GM15510 (cell line): ENCODE measurements around the gene TSTD1.

Experiments used
- POLR2A ChIP-seq: IDR thresholded peaks from 3 replicates; pipeline ENCODE4 v1.6.1; 2011; ENCODE audit warnings: borderline replicate concordance; ENCODE audit not compliant: insufficient read length; ENCODE audit errors: extremely low read depth

The TSTD1 gene

DNA sequence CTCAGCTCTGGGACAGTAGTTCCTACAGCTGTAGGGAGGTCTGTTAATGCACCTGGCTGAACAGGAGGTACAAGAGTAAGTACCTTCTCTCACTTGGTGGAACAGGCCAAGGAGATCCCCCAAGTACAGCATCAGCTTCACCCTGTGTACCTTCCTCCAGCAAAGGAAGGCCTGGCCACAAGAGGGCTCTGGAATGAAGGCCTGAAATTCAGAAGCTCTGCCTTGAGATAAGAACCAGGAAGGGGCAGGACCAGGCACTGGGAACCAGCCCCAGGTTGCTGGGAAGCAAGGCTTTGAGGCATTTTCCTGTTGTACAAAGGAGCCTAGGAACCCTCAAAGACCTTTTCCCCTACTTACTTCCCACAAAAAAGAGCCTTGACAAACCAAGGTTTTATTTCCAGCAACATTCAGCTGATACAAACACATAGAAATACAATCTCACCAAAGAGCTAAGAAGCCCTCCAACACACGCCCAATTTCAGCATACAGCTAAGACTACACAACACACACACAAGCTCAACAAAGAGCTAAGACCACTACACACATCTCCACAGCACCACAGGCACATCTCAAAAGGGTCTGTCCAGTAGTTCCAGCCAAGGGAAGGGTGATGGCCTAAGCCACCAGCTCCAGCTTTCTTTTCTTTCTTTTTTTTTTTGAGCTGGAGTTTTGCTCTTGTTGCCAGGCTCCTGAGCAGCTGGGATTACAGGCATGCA lies 41.3 kb downstream of the TSTD1 start:
- no peak for TF ChIP-seq POLR2A

DNA sequence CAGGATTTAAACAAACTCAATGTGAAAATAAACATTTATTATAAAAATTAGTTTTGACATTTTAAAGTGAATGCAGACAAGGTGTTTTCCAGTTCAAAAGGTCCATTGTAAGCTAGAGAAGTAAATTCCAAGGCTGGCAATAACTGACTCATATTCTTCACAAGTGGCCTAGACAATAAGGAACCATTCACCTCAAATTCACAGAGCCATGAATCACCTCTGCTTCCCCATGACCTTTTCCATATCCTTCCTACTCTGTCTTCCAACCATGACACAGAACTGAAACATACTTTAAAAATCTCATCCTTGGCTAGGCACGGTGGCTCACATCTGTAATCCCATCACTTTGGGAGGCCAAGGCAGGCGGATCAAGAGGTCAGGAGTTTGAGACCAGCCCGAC lies 42.6 kb downstream of the TSTD1 start:
- no peak for TF ChIP-seq POLR2A

DNA sequence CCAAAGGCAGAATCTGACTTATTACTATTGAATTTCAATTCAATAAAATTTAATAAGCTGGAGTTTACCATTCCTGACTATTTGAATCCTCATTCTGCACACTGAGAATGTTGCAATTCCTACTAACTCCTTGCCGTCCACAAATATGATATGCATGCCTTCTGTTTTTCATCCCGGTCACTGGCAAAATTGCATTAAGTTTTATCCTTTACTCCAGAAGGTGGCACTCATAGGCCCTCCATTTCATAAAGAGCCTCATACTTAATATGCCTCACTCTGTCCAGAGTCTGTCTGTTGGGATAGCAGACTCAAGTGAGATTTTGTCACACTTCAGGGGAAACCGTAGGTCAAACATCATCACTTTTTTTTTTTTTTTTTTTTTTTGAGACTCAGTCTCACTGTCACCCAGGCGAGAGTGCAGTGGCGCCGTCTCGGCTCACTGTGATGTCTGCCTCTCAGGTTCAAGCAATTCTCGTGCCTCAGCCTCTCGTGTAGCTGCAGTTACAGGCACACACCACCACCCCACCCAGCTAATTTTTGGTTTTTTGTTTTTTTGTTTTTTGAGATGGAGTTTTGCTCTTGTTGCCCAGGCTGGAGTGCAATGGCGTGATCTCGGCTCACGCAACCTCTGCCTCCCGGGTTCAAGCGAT lies 45.1 kb downstream of the TSTD1 start:
- no peak for TF ChIP-seq POLR2A
